OCI-LY7 (cell line): Measurements from ENCODE around the gene PRKAG2. TPM values are rescaled to one million over a fixed set of nuclear protein-coding genes. Genes with fewer than 3 reads are reported as not detected.

Source experiments
- BruUV-seq: library from RNA; stranded (reverse); fragments of 400-500 nt; replicated peaks from 2 replicates; lab custom pipeline; 2021; lab: Mats Ljungman, UMichigan
- CTCF ChIA-PET: fragments of 300-600 bp; sonication (Branson Sonifier 250); formaldehyde crosslinking; loops from one replicate; lab custom pipeline; 2022; ENCODE audit warnings: antibody characterized with exemption; ENCODE audit not compliant: unreplicated experiment; lab: Charles Lee
- POLR2A ChIA-PET: fragments of 300-600 bp; sonication (Branson Sonifier 250); formaldehyde crosslinking; loops from one replicate; lab custom pipeline; 2022; ENCODE audit warnings: antibody characterized with exemption; lab: Charles Lee
- DNase-seq: peaks from one replicate; pipeline ENCODE4 v3.0.0-alpha.2; 2015; ENCODE audit warnings: low spot score
- H2AFZ ChIP-seq: fragments of 200-600 bp; sonication (generic), shearing (Covaris generic); 2 replicates; pipeline ENCODE4 v1.6.1; 2014; ENCODE audit warnings: mild to moderate bottlenecking, antibody characterized with exemption, low read length, moderate library complexity
- H3K27ac ChIP-seq: fragments of 200-600 bp; sonication (generic); 2 replicates; pipeline ENCODE4 v1.5.1; 2014; ENCODE audit warnings: mixed run types, low read depth, mild to moderate bottlenecking, moderate library complexity, low read length, inconsistent platforms; ENCODE audit not compliant: poor library complexity, severe bottlenecking
- H3K36me3 ChIP-seq: fragments of 200-600 bp; sonication (generic); 2 replicates; pipeline ENCODE4 v1.6.1; 2014; ENCODE audit warnings: mild to moderate bottlenecking, antibody characterized with exemption, low read length, moderate library complexity, mixed read lengths; ENCODE audit not compliant: insufficient read depth
- H3K4me1 ChIP-seq: fragments of 200-600 bp; sonication (generic); 2 replicates; pipeline ENCODE4 v1.5.1; 2014; ENCODE audit warnings: mild to moderate bottlenecking, low read length; ENCODE audit not compliant: insufficient read depth, poor library complexity, severe bottlenecking
- H3K4me2 ChIP-seq: fragments of 200-600 bp; sonication (generic); 2 replicates; pipeline ENCODE4 v1.6.1; 2014; ENCODE audit warnings: mild to moderate bottlenecking, low read length
- H3K4me3 ChIP-seq: fragments of 200-600 bp; sonication (generic); 2 replicates; pipeline ENCODE4 v1.5.1; 2014; ENCODE audit warnings: mild to moderate bottlenecking, low read depth, low read length; ENCODE audit not compliant: poor library complexity, severe bottlenecking
- H3K79me2 ChIP-seq: fragments of 200-600 bp; sonication (generic); 2 replicates; pipeline ENCODE4 v1.6.1; 2016; ENCODE audit warnings: low read depth, mild to moderate bottlenecking, low read length, moderate library complexity, mixed read lengths; ENCODE audit not compliant: insufficient read depth
- H3K9me2 ChIP-seq: fragments of 200-600 bp; sonication (generic); 2 replicates; pipeline ENCODE4 v1.6.1; 2016; ENCODE audit warnings: mild to moderate bottlenecking, low read length, mixed read lengths; ENCODE audit not compliant: insufficient read depth
- H3K9me3 ChIP-seq: fragments of 200-600 bp; sonication (generic); 2 replicates; pipeline ENCODE4 v1.6.1; 2014; ENCODE audit warnings: mild to moderate bottlenecking, mixed run types, low read length, mixed read lengths
- H4K20me1 ChIP-seq: fragments of 200-600 bp; sonication (generic); 2 replicates; pipeline ENCODE4 v1.6.1; 2014; ENCODE audit warnings: mild to moderate bottlenecking, antibody characterized with exemption, low read length, moderate library complexity, mixed read lengths; ENCODE audit not compliant: insufficient read depth
- EZH2phosphoT487 ChIP-seq: fragments of 200-600 bp; sonication (generic); IDR thresholded peaks from 2 replicates; pipeline ENCODE4 v1.6.1; 2018; ENCODE audit warnings: low read depth, borderline replicate concordance, mild to moderate bottlenecking, mixed run types, antibody characterized with exemption, low read length, moderate library complexity, mixed read lengths
- intact Hi-C: fragments of 100-400 bp; cut with micrococcal nuclease; formaldehyde crosslinking; loops from one replicate; pipeline ENCODE4 v1.10.0; 2022; ENCODE audit not compliant: unreplicated experiment
- total RNA-seq, 2 experiments: library from RNA; depleted of rRNA in 1 of 2; stranded (reverse); fragments of >200 nt in 1 of 2; shearing (Covaris generic) in 1 of 2; gene quantifications; 2 replicates each; pipeline ENCODE4 v1.2.3, GENCODE V29; 2014 to 2022
- TF ChIP-seq, protein P1 (sequence below): fragments of 200-600 bp; sonication (generic); conservative IDR thresholded peaks from 2 replicates; pipeline ENCODE4 v1.5.1; 2014; ENCODE audit warnings: mild to moderate bottlenecking, antibody characterized with exemption, low read length, moderate library complexity, mixed read lengths

PRKAG2 gene
- total RNA-seq, 2 experiments from 2014 or later, result 1.2 to 5.1 TPM

DNA sequence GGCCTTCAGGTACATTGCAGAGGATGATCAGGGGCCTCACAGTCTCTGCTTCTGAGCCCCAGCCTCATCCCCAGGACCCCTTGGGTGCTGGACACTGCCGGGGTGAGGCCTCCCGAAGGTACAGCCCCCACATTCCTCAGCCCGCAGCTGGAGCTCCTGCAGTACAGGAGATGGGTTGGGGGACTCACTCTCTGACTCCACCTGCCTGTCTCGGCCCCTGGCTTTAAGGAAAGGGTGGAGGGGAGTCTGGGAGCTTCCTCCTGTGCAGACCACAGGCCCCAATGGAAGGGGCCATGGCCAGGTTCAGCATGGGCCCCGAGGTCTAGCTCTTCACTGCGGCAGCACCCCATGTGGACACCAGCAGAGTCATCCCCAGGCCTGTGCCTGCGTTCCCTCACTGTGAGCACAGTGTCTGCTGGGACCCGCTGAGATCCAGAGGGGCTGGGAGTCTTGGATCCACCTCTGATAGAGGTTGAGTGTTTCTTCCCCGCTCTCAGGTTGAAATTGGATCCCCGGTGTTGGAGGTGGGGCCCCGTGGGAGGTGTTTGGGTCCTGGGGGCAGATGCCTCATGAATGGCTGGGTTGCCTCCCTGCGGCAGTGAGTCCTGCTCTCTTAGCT lies 99.9 kb downstream of the PRKAG2 start:
- no peak for TF ChIP-seq EZH2phosphoT487
- TF ChIP-seq, protein P1, sequence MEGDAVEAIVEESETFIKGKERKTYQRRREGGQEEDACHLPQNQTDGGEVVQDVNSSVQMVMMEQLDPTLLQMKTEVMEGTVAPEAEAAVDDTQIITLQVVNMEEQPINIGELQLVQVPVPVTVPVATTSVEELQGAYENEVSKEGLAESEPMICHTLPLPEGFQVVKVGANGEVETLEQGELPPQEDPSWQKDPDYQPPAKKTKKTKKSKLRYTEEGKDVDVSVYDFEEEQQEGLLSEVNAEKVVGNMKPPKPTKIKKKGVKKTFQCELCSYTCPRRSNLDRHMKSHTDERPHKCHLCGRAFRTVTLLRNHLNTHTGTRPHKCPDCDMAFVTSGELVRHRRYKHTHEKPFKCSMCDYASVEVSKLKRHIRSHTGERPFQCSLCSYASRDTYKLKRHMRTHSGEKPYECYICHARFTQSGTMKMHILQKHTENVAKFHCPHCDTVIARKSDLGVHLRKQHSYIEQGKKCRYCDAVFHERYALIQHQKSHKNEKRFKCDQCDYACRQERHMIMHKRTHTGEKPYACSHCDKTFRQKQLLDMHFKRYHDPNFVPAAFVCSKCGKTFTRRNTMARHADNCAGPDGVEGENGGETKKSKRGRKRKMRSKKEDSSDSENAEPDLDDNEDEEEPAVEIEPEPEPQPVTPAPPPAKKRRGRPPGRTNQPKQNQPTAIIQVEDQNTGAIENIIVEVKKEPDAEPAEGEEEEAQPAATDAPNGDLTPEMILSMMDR, result no peak
- no TSS peak for BruUV-seq
- CTCF ChIA-PET, result no interaction called here

DNA sequence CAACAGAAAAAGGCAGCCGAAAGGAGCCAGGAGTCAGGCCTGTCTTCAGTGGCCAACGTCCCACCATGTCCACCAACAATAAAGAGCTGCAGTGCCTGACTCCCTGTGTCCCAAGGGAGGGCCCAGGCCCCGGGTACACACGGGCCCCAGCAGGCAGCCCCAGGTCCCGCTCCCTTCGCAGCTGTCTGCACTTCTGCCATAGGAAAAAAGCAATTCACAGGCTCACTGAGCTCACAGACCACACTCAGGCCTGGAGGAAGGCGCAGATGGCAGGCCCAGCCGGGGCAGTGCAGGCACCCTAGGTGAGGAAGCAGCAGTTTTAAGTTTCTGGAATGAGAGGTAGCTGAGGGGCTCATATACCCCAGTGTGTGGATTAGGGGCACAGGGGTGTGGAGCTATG lies 100.5 kb downstream of the PRKAG2 start:
- ChIA-PET CTCF (no interaction called here), POLR2A (no interaction called here)
- no peak for DNase-seq
- intact Hi-C loops, result no loop called here
- Histone ChIP-seq H3K9me2 (no peaks in the 10 kb centered on the region), H3K4me3 (no peak overlapping the region), H3K9me3 (no peaks in the 10 kb centered on the region), H4K20me1 (no peaks in the 10 kb centered on the region), H3K4me1 (no peaks in the 10 kb centered on the region), H3K36me3 (no peaks in the 10 kb centered on the region), H3K4me2 (no peak overlapping the region), H3K79me2 (no peaks in the 10 kb centered on the region), H3K27ac (no peak overlapping the region), H2AFZ (no peak overlapping the region)
- no TSS peak for BruUV-seq
- TF ChIP-seq EZH2phosphoT487, result no peak
- TF ChIP-seq, protein P1, result no peak

More for the DNA sequence above, 99.9 kb downstream of the PRKAG2 start:
- Histone ChIP-seq H3K36me3 (no peaks in the 10 kb centered on the region), H3K4me1 (no peaks in the 10 kb centered on the region), H3K9me3 (no peaks in the 10 kb centered on the region), H3K9me2 (no peaks in the 10 kb centered on the region), H3K4me3 (no peak overlapping the region), H2AFZ (no peak overlapping the region), H3K79me2 (no peaks in the 10 kb centered on the region), H4K20me1 (no peaks in the 10 kb centered on the region), H3K4me2 (no peak overlapping the region), H3K27ac (no peak overlapping the region)
- no peak for DNase-seq
- POLR2A ChIA-PET, result no interaction called here
- intact Hi-C loops, result no loop called here
